Measurements from ENCODE around the gene MAPK8IP3. TPM values are rescaled to one million over a fixed set of nuclear protein-coding genes. Genes with fewer than 3 reads are reported as not detected.

Gene MAPK8IP3
- total RNA-seq: 22.9 and 40.0 TPM in 2 replicates

GRCh38 chr16:1705688-1706385, at the start of gene MAPK8IP3:
TSS of gene MAPK8IP3 (plus strand) at chr16:1706195. CDS start at chr16:1706340, 145 bp downstream.
- DNase-seq (ENCODE audit: low read depth): peak; percentile 66

- no peak for DNase-seq (ENCODE audit: low read depth)
Measured at GRCh38 chr16:1656808-1657617, 49.0 kb upstream of the MAPK8IP3 start.

- DNase-seq (ENCODE audit: low read depth): no peak
Measured at GRCh38 chr16:1657841-1658240, 48.2 kb upstream of the MAPK8IP3 start.

- DNase-seq (ENCODE audit: low read depth): no peak
Measured at GRCh38 chr16:1659031-1659430, 47.0 kb upstream of the MAPK8IP3 start.

- DNase-seq (ENCODE audit: low read depth): no peak
Measured at GRCh38 chr16:1661826-1662225, 44.2 kb upstream of the MAPK8IP3 start.

- DNase-seq (ENCODE audit: low read depth): no peak
Measured at GRCh38 chr16:1662543-1662942, 43.5 kb upstream of the MAPK8IP3 start.

GRCh38 chr16:1665829-1666228, 40.2 kb upstream of the MAPK8IP3 start:
- DNase-seq (ENCODE audit: low read depth): no peak

GRCh38 chr16:1666316-1666715, 39.7 kb upstream of the MAPK8IP3 start:
- no peak for DNase-seq (ENCODE audit: low read depth)

GRCh38 chr16:1667271-1667670, 38.7 kb upstream of the MAPK8IP3 start:
- no peak for DNase-seq (ENCODE audit: low read depth)

GRCh38 chr16:1667916-1668315, 38.1 kb upstream of the MAPK8IP3 start:
- DNase-seq (ENCODE audit: low read depth): no peak

GRCh38 chr16:1668612-1669319, 37.2 kb upstream of the MAPK8IP3 start:
- DNase-seq (ENCODE audit: low read depth): no peak

- DNase-seq (ENCODE audit: low read depth): no peak
Measured at GRCh38 chr16:1669698-1670097, 36.3 kb upstream of the MAPK8IP3 start.

- DNase-seq (ENCODE audit: low read depth): no peak
Measured at GRCh38 chr16:1670371-1670770, 35.6 kb upstream of the MAPK8IP3 start.

- no peak for DNase-seq (ENCODE audit: low read depth)
Measured at GRCh38 chr16:1670866-1671265, 35.1 kb upstream of the MAPK8IP3 start.

GRCh38 chr16:1673424-1674151, 32.4 kb upstream of the MAPK8IP3 start:
- DNase-seq (ENCODE audit: low read depth): no peak

GRCh38 chr16:1674306-1674705, 31.7 kb upstream of the MAPK8IP3 start:
- DNase-seq (ENCODE audit: low read depth): no peak

- peak; percentile 38 for DNase-seq (ENCODE audit: low read depth)
Measured at GRCh38 chr16:1674751-1675664, 31.0 kb upstream of the MAPK8IP3 start.

- no peak for DNase-seq (ENCODE audit: low read depth)
Measured at GRCh38 chr16:1676661-1677060, 29.3 kb upstream of the MAPK8IP3 start.

GRCh38 chr16:1677339-1677738, 28.7 kb upstream of the MAPK8IP3 start:
- DNase-seq (ENCODE audit: low read depth): no peak

- DNase-seq (ENCODE audit: low read depth): peak; percentile 91
Measured at GRCh38 chr16:1677942-1678499, 28.0 kb upstream of the MAPK8IP3 start, which contains the start of gene JPT2. TSS of gene JPT2 (plus strand) at chr16:1678279. CDS start at chr16:1678313, 34 bp downstream.

All from renal cortical epithelial cell (primary cell).